Hepatocyte (in vitro differentiated cells): ENCODE data around the gene MRTFA.

Experiments
- CTCF ChIP-seq: fragments of 200-600 bp; sonication (generic); IDR thresholded peaks from 2 replicates; pipeline ENCODE4 v1.5.1; 2016; ENCODE audit warnings: antibody characterized with exemption, mild to moderate bottlenecking; ENCODE audit not compliant: poor library complexity
- EZH2phosphoT487 ChIP-seq: fragments of 200-600 bp; sonication (generic); IDR thresholded peaks from one replicate; pipeline ENCODE4 v1.6.1; 2018; ENCODE audit warnings: antibody characterized with exemption, mild to moderate bottlenecking, low read depth, moderate library complexity; ENCODE audit not compliant: unreplicated experiment, severe bottlenecking

GRCh38 chr22:40426594-40427333 lies 209.8 kb downstream of the MRTFA start:
- TF ChIP-seq CTCF (no peak), EZH2phosphoT487 (no peak)
